ENCODE results near the gene PITHD1. TPM values are rescaled to one million over a fixed set of nuclear protein-coding genes. Genes with fewer than 3 reads are reported as not detected.
"Not testable (repeated sequence)": the region's sequence is repeated elsewhere in the genome, so short reads cannot be mapped to it uniquely, and the experiment has no call there.

The PITHD1 gene
- total RNA-seq, 1 donor from 2014 or later = 36.4 TPM

DNA sequence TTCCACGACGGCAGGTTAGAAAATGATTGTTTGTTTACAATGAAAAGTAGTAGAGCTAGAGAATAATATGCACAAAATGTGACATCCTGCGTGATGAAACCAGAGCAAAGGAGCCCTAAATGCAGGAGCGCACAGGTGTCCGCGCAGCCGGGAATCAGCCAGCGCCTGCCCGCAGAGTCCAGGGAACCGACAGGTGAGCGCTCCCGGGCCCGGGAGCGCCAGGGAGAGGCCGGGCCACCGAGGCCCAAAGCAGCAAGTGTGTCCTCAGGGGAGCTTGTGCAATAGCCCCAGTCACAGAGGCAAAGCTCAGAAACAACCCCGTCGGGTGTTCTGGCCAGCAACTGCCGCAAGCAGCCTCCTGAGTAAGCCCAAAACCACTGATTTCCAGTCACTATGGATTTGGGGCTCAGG lies 23.1 kb downstream of the PITHD1 start:
- H3K36me3 Mint-ChIP-seq (ENCODE audit: low read depth) = no peaks in the 10 kb centered on the region
- H3K4me1 Mint-ChIP-seq (ENCODE audit: low read depth) = peaks cover 14% of the 10 kb centered on the region
- no peaks in the 10 kb centered on the region for H3K27me3 Mint-ChIP-seq (ENCODE audit: low read depth)
- H3K27ac Mint-ChIP-seq (ENCODE audit: unreplicated experiment) = peak overlapping the region; percentile 76
- H3K9me3 Mint-ChIP-seq (ENCODE audit: low read depth) = no peaks in the 10 kb centered on the region
- H3K4me3 Mint-ChIP-seq (ENCODE audit: unreplicated experiment) = peak overlapping the region; percentile 85
- DNase-seq (ENCODE audit: low spot score) = no peak
- TF ChIP-seq, protein P1, sequence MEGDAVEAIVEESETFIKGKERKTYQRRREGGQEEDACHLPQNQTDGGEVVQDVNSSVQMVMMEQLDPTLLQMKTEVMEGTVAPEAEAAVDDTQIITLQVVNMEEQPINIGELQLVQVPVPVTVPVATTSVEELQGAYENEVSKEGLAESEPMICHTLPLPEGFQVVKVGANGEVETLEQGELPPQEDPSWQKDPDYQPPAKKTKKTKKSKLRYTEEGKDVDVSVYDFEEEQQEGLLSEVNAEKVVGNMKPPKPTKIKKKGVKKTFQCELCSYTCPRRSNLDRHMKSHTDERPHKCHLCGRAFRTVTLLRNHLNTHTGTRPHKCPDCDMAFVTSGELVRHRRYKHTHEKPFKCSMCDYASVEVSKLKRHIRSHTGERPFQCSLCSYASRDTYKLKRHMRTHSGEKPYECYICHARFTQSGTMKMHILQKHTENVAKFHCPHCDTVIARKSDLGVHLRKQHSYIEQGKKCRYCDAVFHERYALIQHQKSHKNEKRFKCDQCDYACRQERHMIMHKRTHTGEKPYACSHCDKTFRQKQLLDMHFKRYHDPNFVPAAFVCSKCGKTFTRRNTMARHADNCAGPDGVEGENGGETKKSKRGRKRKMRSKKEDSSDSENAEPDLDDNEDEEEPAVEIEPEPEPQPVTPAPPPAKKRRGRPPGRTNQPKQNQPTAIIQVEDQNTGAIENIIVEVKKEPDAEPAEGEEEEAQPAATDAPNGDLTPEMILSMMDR (IDR thresholded peaks at IDR 0.05) = no peak

DNA sequence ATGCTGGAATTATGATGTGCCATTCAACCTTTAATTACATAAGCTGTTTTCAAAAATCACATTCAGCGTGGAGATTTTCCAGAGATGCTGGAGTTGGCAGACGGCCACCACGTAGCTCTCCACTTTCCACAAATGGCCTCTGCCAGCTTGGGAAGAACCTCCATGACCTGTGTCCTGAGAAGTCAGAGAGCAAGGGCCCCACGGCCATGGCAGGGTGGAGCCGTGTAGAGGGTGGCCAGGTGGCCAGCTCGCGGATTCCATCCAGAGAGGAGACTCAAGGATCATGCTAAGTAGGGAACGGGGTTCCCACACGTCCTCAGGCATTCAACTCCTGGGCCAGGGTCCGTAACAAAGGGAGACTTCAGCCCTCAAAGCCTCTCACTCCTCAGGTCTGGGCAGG lies 23.7 kb downstream of the PITHD1 start:
- TF ChIP-seq, protein P1 (IDR thresholded peaks at IDR 0.05) = no peak
- Mint-ChIP-seq H3K4me3 (ENCODE audit: unreplicated experiment) (no peak overlapping the region), H3K27me3 (ENCODE audit: low read depth) (no peaks in the 10 kb centered on the region), H3K27ac (ENCODE audit: unreplicated experiment) (no peak overlapping the region), H3K4me1 (ENCODE audit: low read depth) (peaks cover 14% of the 10 kb centered on the region), H3K36me3 (ENCODE audit: low read depth) (no peaks in the 10 kb centered on the region), H3K9me3 (ENCODE audit: low read depth) (no peaks in the 10 kb centered on the region)
- DNase-seq (ENCODE audit: low spot score) = no peak

DNA sequence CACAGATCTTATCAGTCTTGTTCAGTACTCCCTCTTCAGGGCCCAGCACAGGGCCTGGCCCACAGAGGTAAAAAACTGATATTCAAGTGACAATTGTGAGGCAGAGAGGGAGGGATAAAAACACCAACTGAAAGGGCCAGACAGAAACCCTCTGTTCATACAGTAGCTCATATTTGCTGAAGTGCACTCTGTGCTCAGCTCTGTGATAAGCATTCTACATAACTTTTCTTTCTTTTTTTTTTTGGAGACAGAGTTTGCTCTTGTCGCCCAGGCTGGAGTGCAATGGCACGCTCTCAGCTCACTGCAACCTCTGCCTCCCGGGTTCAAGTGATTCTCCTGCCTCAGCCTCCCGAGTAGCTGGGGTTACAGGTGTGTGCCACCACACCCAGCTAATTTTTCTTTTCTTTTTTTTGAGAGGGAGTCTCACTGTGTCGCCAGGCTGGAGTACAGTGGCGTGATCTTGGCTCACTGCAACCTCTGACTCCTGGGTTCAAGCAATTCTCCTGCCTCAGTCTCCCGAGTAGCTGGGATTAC lies 24.7 kb downstream of the PITHD1 start:
- H3K27ac Mint-ChIP-seq (ENCODE audit: unreplicated experiment); H3K27me3 Mint-ChIP-seq (ENCODE audit: low read depth); H3K9me3 Mint-ChIP-seq (ENCODE audit: low read depth); H3K4me3 Mint-ChIP-seq (ENCODE audit: unreplicated experiment); H3K36me3 Mint-ChIP-seq (ENCODE audit: low read depth); DNase-seq (ENCODE audit: low spot score): not testable (repeated sequence)
- H3K4me1 Mint-ChIP-seq (ENCODE audit: low read depth) = peaks cover 14% of the 10 kb centered on the region

DNA sequence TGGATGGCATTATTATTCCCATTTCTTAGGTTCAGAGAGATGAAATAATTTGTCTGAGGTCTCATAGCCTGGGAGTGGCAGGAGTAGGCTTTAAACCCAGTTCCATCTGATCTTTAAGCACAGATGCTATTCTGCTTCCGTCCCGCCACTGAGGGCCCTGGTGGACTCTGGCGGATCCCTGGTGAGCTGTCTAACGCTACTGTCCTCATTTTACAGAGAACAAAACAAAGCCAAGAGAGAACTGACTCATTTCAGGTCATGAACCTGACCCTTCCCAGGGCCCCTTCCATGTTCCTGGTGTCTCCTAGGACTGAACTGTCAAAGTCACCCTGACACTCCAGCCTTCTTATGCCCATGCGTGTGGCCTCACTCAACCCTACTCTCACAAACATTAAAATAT lies 25.5 kb downstream of the PITHD1 start:
- no peaks in the 10 kb centered on the region for H3K27me3 Mint-ChIP-seq (ENCODE audit: low read depth)
- H3K4me3 Mint-ChIP-seq (ENCODE audit: unreplicated experiment) = no peak overlapping the region
- H3K36me3 Mint-ChIP-seq (ENCODE audit: low read depth) = peaks cover 3% of the 10 kb centered on the region
- TF ChIP-seq, protein P1 (IDR thresholded peaks at IDR 0.05) = no peak
- no peak overlapping the region for H3K27ac Mint-ChIP-seq (ENCODE audit: unreplicated experiment)
- H3K4me1 Mint-ChIP-seq (ENCODE audit: low read depth) = peaks cover 14% of the 10 kb centered on the region
- DNase-seq (ENCODE audit: low spot score) = no peak
- no peaks in the 10 kb centered on the region for H3K9me3 Mint-ChIP-seq (ENCODE audit: low read depth)

DNA sequence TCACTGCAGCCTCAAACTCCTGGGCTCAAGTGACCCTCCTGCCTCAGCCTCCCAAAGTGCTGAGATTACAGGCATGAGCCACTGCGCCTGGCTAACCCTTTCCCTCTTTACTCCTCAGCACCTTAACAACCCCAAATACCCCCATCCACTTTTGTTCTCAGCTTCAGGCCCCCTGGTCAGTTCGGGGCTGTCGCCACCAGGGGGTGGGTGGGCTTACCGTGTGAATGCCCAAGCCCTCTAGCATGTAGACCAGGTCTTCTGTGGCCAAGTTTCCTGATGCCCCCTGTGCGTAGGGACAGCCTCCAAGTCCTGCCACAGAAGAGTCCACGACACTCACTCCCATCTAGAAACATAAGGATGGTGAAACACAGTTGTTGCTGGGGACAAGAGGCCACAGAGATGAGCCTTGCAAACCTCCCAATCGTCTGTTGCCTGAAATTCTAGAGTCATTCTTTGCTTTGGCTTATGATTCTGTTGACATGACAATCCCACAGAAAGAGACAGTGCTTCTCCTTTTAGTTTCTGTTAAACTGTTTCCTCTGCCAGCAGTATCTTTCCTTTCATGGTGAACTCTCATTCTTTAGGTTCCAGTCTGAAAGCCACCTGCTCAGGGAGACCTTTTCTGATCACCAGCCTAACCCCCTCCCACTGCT lies 26.1 kb downstream of the PITHD1 start:
- no peaks in the 10 kb centered on the region for H3K27me3 Mint-ChIP-seq (ENCODE audit: low read depth)
- H3K4me3 Mint-ChIP-seq (ENCODE audit: unreplicated experiment) = no peak overlapping the region
- H3K4me1 Mint-ChIP-seq (ENCODE audit: low read depth) = peaks cover 10% of the 10 kb centered on the region
- TF ChIP-seq, protein P1 (IDR thresholded peaks at IDR 0.05) = peak; percentile 49
- no peak overlapping the region for H3K27ac Mint-ChIP-seq (ENCODE audit: unreplicated experiment)
- H3K36me3 Mint-ChIP-seq (ENCODE audit: low read depth) = peaks cover 3% of the 10 kb centered on the region
- no peak for DNase-seq (ENCODE audit: low spot score)
- no peaks in the 10 kb centered on the region for H3K9me3 Mint-ChIP-seq (ENCODE audit: low read depth)

DNA sequence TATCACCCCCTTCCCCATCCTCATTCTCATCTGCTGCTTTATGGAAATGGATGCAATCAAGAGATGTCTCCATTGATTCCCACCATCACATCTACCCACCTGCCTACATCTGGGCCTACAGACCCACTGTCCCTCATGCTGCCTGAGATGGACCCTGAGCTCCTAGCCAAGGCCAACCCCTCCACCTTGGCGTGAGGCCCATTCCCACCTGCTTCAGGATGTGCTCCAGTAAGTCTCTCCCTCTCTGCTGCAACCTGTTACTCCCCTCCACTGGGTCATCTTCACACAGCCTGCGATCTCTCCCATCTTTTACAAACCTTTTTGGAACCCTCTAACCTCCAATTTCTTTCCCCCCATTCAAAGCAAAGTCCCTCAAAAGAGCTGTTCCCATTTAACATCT lies 26.8 kb downstream of the PITHD1 start:
- no peak overlapping the region for H3K27ac Mint-ChIP-seq (ENCODE audit: unreplicated experiment)
- H3K4me1 Mint-ChIP-seq (ENCODE audit: low read depth) = peaks cover 4% of the 10 kb centered on the region
- H3K36me3 Mint-ChIP-seq (ENCODE audit: low read depth) = peaks cover 3% of the 10 kb centered on the region
- TF ChIP-seq, protein P1 (IDR thresholded peaks at IDR 0.05) = no peak
- DNase-seq (ENCODE audit: low spot score) = no peak
- H3K27me3 Mint-ChIP-seq (ENCODE audit: low read depth) = no peaks in the 10 kb centered on the region
- no peak overlapping the region for H3K4me3 Mint-ChIP-seq (ENCODE audit: unreplicated experiment)
- no peaks in the 10 kb centered on the region for H3K9me3 Mint-ChIP-seq (ENCODE audit: low read depth)

Measured in chondrocyte (in vitro differentiated cells).